Transverse colon (tissue), 3 donors: ENCODE measurements around the gene RGS6.

Experiments
- CTCF ChIP-seq, 5 experiments: fragments of 200-600 bp in 3 of 5; fragments of 450-650 bp in 2 of 5; sonication (generic) in 3 of 5; IDR thresholded peaks; 1 replicate in 2 of 5; 2 replicates in 3 of 5; pipeline ENCODE4 v1.5.1; 2016 to 2017; ENCODE audit warnings: antibody characterized with exemption in 5 of 5, inconsistent platforms in 3 of 5, mild to moderate bottlenecking in 2 of 5, moderate library complexity in 1 of 5
- POLR2A ChIP-seq: fragments of 450-650 bp; IDR thresholded peaks from one replicate; pipeline ENCODE4 v1.6.1; 2016; ENCODE audit warnings: antibody characterized with exemption, mild to moderate bottlenecking, moderate library complexity

GRCh38 chr14:72094844-72095582, 162.8 kb downstream of the RGS6 start:
- no peak for TF ChIP-seq CTCF (IDR thresholded peaks at IDR 0.05)
- no peak for TF ChIP-seq POLR2A
